ENCODE results near the gene CPA2. TPM values are rescaled to one million over a fixed set of nuclear protein-coding genes. Genes with fewer than 3 reads are reported as not detected.

The CPA2 gene
- total RNA-seq, 2 donors from 2014 or later: 0.40 to 0.66 TPM

DNA sequence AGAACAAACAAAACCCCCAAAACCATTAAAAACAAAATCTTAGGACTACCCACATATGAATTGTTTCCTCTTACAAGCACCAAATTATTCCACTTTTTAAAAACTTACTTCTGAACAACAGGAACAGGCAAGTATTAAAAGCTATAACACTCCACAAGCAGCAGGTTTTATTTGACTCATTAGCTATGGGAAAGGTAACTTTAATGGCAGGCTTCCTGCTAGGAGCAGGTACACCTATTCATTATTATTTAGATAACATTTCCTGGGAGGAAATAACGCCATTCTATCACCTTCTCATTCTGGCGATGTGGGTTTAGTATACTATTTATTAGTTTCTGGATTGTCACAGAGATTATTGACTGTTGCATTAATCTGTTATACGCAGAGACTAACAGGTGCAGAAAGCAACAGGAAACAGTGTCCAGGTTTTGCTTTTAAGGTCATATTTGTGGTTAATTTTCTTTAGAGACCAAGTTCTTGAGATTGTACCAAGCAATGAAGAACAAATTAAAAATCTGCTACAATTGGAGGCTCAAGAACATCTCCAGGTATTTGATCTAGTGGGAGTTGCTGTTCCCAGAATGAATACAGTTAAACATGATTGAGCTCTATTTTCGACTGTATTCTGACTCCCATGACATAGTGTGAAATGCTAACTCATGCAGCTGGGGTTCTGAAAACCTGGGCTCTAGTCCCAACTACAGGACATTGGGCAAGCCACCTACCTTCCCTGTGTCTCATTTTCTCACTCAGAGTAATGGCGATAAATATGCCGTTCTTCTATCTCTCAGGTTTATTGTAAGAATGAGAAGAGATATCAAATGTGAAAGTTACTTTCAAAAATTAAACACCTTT lies 2.0 kb downstream of the CPA2 start:
- H3K27ac Mint-ChIP-seq: no peak overlapping the region
- H3K9me3 Mint-ChIP-seq: no peaks in the 10 kb centered on the region
- DNase-seq: no peak
- H3K27me3 ChIP-seq (ENCODE audit: control insufficient read depth, insufficient read depth, low read length, poor library complexity, severe bottlenecking): no peaks in the 10 kb centered on the region
- TF ChIP-seq, protein P1, sequence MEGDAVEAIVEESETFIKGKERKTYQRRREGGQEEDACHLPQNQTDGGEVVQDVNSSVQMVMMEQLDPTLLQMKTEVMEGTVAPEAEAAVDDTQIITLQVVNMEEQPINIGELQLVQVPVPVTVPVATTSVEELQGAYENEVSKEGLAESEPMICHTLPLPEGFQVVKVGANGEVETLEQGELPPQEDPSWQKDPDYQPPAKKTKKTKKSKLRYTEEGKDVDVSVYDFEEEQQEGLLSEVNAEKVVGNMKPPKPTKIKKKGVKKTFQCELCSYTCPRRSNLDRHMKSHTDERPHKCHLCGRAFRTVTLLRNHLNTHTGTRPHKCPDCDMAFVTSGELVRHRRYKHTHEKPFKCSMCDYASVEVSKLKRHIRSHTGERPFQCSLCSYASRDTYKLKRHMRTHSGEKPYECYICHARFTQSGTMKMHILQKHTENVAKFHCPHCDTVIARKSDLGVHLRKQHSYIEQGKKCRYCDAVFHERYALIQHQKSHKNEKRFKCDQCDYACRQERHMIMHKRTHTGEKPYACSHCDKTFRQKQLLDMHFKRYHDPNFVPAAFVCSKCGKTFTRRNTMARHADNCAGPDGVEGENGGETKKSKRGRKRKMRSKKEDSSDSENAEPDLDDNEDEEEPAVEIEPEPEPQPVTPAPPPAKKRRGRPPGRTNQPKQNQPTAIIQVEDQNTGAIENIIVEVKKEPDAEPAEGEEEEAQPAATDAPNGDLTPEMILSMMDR (conservative IDR thresholded peaks at IDR 0.05): no peak
- H3K36me3 ChIP-seq (ENCODE audit: control insufficient read depth, insufficient read depth, low read length): no peaks in the 10 kb centered on the region
- H3K4me3 ChIP-seq (ENCODE audit: low read length): no peak overlapping the region
- peaks cover 42% of the 10 kb centered on the region for H3K4me1 Mint-ChIP-seq
- H3K36me3 Mint-ChIP-seq (ENCODE audit: low read depth): no peaks in the 10 kb centered on the region
- 91 to 94% methylated on average over 2 to 5 of the region's 6 CpGs for WGBS, 2 experiments (ENCODE audit: insufficient coverage in 1 of 2, insufficient read length in 1 of 2)
- peaks cover 11% of the 10 kb centered on the region for H3K4me1 ChIP-seq (ENCODE audit: control insufficient read depth, insufficient read depth, low read length)
- no peak overlapping the region for H3K9ac ChIP-seq (ENCODE audit: extremely low read depth, low read length, poor library complexity, severe bottlenecking)
- H3K9me3 ChIP-seq (ENCODE audit: control insufficient read depth, low read length): no peaks in the 10 kb centered on the region
- no peak overlapping the region for H3K4me3 Mint-ChIP-seq
- H3K27me3 Mint-ChIP-seq (ENCODE audit: insufficient read depth): peaks cover 2% of the 10 kb centered on the region
- no peak overlapping the region for H3K27ac ChIP-seq (ENCODE audit: low read depth, low read length)

DNA sequence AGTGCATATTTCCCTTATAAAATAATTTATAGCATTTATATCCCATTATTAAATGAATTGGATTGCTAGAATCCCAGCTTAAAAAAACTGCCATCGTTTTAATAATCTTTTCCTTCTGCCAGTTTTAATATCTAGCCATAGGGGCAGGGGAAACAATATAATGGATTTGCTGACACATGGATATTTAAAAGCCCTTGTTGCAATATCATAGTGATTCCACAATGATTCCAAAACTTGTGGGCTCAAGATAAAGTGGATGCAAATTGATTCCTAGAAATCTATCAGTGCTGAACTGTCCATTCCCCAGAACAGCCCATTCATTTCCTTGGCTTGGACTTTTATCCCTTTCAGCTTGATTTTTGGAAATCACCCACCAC lies 2.6 kb downstream of the CPA2 start:
- Mint-ChIP-seq H3K4me1 (peaks cover 42% of the 10 kb centered on the region), H3K9me3 (no peaks in the 10 kb centered on the region), H3K36me3 (ENCODE audit: low read depth) (no peaks in the 10 kb centered on the region), H3K27ac (no peak overlapping the region), H3K27me3 (ENCODE audit: insufficient read depth) (peaks cover 2% of the 10 kb centered on the region), H3K4me3 (no peak overlapping the region)
- DNase-seq: no peak
- H3K27me3 ChIP-seq (ENCODE audit: control insufficient read depth, insufficient read depth, low read length, poor library complexity, severe bottlenecking): no peaks in the 10 kb centered on the region
- H3K9ac ChIP-seq (ENCODE audit: extremely low read depth, low read length, poor library complexity, severe bottlenecking): no peak overlapping the region
- no peaks in the 10 kb centered on the region for H3K9me3 ChIP-seq (ENCODE audit: control insufficient read depth, low read length)
- H3K4me1 ChIP-seq (ENCODE audit: control insufficient read depth, insufficient read depth, low read length): peaks cover 14% of the 10 kb centered on the region
- H3K4me3 ChIP-seq (ENCODE audit: low read length): no peak overlapping the region
- TF ChIP-seq, protein P1 (conservative IDR thresholded peaks at IDR 0.05): no peak
- H3K27ac ChIP-seq (ENCODE audit: low read depth, low read length): no peak overlapping the region
- WGBS, 2 experiments (ENCODE audit: insufficient coverage in 1 of 2, insufficient read length in 1 of 2): 80 to 89% methylated on average over 1 of the region's 1 CpG
- H3K36me3 ChIP-seq (ENCODE audit: control insufficient read depth, insufficient read depth, low read length): no peaks in the 10 kb centered on the region

DNA sequence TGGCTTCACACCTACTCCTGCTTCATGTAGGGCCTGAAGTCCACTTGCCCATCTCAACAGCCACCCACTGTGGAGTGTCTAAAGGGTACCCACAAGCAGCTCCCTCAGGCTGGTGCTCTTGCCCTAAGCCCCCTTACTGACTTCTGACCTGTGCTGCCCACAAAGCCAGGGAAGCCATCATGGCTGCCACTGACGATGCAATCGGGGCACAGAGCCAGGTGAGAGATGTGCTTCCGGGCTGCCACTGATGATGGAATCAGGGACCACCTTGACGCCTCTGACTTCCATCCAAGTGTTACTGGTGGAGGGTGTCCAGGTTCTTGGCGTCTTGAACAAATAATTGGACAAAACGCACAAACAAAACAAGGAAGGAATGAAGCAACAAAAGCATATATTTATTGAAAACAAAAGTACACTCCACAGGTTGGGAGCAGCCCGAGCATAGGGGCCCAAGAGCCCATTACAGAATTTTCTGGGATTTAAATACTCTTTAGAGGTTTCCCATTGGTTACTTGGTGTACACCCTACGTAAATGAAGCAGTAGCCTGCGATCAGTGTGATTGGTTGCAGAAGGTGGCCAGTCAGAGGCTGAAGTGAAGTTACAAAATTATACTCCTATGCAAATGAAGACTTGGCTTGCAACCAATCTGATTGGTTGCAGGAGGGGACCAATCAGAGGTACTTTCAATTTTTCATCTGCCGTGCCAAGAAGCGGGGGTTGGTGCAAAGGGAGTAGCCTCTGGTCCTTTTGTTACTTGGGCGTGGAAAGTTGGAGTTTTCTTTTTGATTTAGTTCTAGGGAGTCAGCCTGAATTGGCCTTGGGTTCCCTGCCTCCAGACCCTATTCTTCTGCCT lies 4.5 kb downstream of the CPA2 start:
- Histone ChIP-seq H3K4me3 (ENCODE audit: low read length) (no peak overlapping the region), H3K27ac (ENCODE audit: low read depth, low read length) (peak overlapping the region; percentile 72), H3K4me1 (ENCODE audit: control insufficient read depth, insufficient read depth, low read length) (peaks cover 11% of the 10 kb centered on the region), H3K27me3 (ENCODE audit: control insufficient read depth, insufficient read depth, low read length, poor library complexity, severe bottlenecking) (no peaks in the 10 kb centered on the region), H3K9ac (ENCODE audit: extremely low read depth, low read length, poor library complexity, severe bottlenecking) (no peak overlapping the region), H3K36me3 (ENCODE audit: control insufficient read depth, insufficient read depth, low read length) (no peaks in the 10 kb centered on the region), H3K9me3 (ENCODE audit: control insufficient read depth, low read length) (no peaks in the 10 kb centered on the region)
- no peak for DNase-seq
- no peak overlapping the region for H3K27ac Mint-ChIP-seq
- TF ChIP-seq, protein P1 (conservative IDR thresholded peaks at IDR 0.05): no peak
- no peaks in the 10 kb centered on the region for H3K9me3 Mint-ChIP-seq
- H3K4me3 Mint-ChIP-seq: no peak overlapping the region
- WGBS, 2 experiments (ENCODE audit: insufficient coverage in 1 of 2, insufficient read length in 1 of 2): 91 to 96% methylated on average over 6 to 12 of the region's 12 CpGs
- peaks cover 48% of the 10 kb centered on the region for H3K4me1 Mint-ChIP-seq
- peaks cover 2% of the 10 kb centered on the region for H3K27me3 Mint-ChIP-seq (ENCODE audit: insufficient read depth)
- H3K36me3 Mint-ChIP-seq (ENCODE audit: low read depth): no peaks in the 10 kb centered on the region
